HepG2 (cell line): Measurements from ENCODE around the gene POFUT1. TPM values are rescaled to one million over a fixed set of nuclear protein-coding genes. Genes with fewer than 3 reads are reported as not detected.

Experiments
- CREB1 ChIP-seq, 2 experiments: fragments of 450-650 bp in 1 of 2; IDR thresholded peaks; 2 replicates each; pipeline ENCODE4 v1.6.1; 2016 to 2017; ENCODE audit warnings: control low read depth in 1 of 2, mild to moderate bottlenecking in 1 of 2, missing compliant biosample characterization in 1 of 2, missing genetic modification characterization in 1 of 2
- GTF3A ChIP-seq: sonication (generic); formaldehyde crosslinking; conservative IDR thresholded peaks from 2 replicates; pipeline ENCODE4 v1.4.0; 2020; ENCODE audit warnings: mild to moderate bottlenecking, missing genetic modification reagents
- HDAC6 ChIP-seq: fragments of 200-600 bp; sonication (generic); IDR thresholded peaks from 2 replicates; pipeline ENCODE4 v1.7.0; 2017; ENCODE audit warnings: mild to moderate bottlenecking, antibody characterized with exemption, low read length, low read depth
- HNF4A ChIP-seq: sonication (generic); formaldehyde crosslinking; IDR thresholded peaks from 2 replicates; pipeline ENCODE4 v1.4.0; 2020; ENCODE audit warnings: missing genetic modification reagents
- KAT8 ChIP-seq: IDR thresholded peaks from 2 replicates; pipeline ENCODE4 v1.6.1; 2016; ENCODE audit warnings: missing genetic modification reagents, missing compliant biosample characterization
- KDM4B ChIP-seq: sonication (generic); formaldehyde crosslinking; IDR thresholded peaks from 2 replicates; pipeline ENCODE4 v1.4.0; 2020; ENCODE audit warnings: missing genetic modification reagents
- KLF16 ChIP-seq, 2 experiments: sonication (generic) in 1 of 2; formaldehyde crosslinking in 1 of 2; IDR thresholded peaks; 2 replicates each; pipeline versions ENCODE4 v1.6.1 to v1.8.0; 2016 to 2023; ENCODE audit warnings: missing genetic modification reagents in 2 of 2, missing compliant biosample characterization in 1 of 2
- RFX1 ChIP-seq: fragments of 450-650 bp; IDR thresholded peaks from 2 replicates; pipeline ENCODE4 v1.6.1; 2017
- RORA ChIP-seq: sonication (generic); formaldehyde crosslinking; IDR thresholded peaks from 2 replicates; pipeline ENCODE4 v1.5.0; 2020; ENCODE audit warnings: mild to moderate bottlenecking, missing genetic modification reagents, moderate library complexity
- SP4 ChIP-seq: sonication (generic); formaldehyde crosslinking; IDR thresholded peaks from 2 replicates; pipeline ENCODE4 v1.8.1; 2023; ENCODE audit warnings: mild to moderate bottlenecking, missing genetic modification reagents
- THAP11 ChIP-seq: IDR thresholded peaks from 2 replicates; pipeline ENCODE4 v1.6.1; 2016; ENCODE audit warnings: missing biosample characterization, missing genetic modification reagents
- ZIK1 ChIP-seq: sonication (generic); formaldehyde crosslinking; IDR thresholded peaks from 2 replicates; pipeline ENCODE4 v1.5.0; 2020; ENCODE audit warnings: mild to moderate bottlenecking, low read depth, missing genetic modification reagents, borderline replicate concordance
- ZNF263 ChIP-seq: sonication (generic); formaldehyde crosslinking; IDR thresholded peaks from 2 replicates; pipeline ENCODE4 v1.4.0; 2020; ENCODE audit warnings: missing genetic modification reagents
- ZNF567 ChIP-seq: sonication (generic); formaldehyde crosslinking; IDR thresholded peaks from 2 replicates; pipeline ENCODE4 v1.8.1; 2023; ENCODE audit warnings: mild to moderate bottlenecking, missing genetic modification reagents, borderline replicate concordance
- polyA plus RNA-seq, 8 experiments: library from polyadenylated mRNA; depleted of rRNA in 3 of 8; stranded (reverse) in 7 of 8; unstranded in 1 of 8; fragments of >200 nt; fragmentation: Illumina TruSeq in 4 of 8; extraction: Trizol in 4 of 8; gene quantifications; 2 replicates each; pipeline versions ENCODE4 v1.2.1 to v1.2.3, GENCODE V29; 2011 to 2016; ENCODE audit warnings: low read depth in 4 of 8, missing spikeins in 1 of 8, mixed read lengths in 1 of 8; ENCODE audit not compliant: insufficient read depth in 1 of 8
- total RNA-seq, 5 experiments: library from RNA; depleted of rRNA; stranded (reverse); fragments of >200 nt; fragmentation: Illumina TruSeq; extraction: Trizol; gene quantifications; 2 replicates each; pipeline ENCODE4 v1.2.3, GENCODE V29; 2016; ENCODE audit warnings: low read depth in 1 of 5
- TF ChIP-seq, protein P1 (sequence below): sonication (generic); formaldehyde crosslinking; conservative IDR thresholded peaks from 2 replicates; pipeline ENCODE4 v1.8.1; 2023; ENCODE audit warnings: missing genetic modification reagents
- TF ChIP-seq, protein P2 (sequence below): IDR thresholded peaks from 2 replicates; pipeline ENCODE4 v1.6.1; 2016
- TF ChIP-seq, protein P3 (sequence below): sonication (generic); formaldehyde crosslinking; IDR thresholded peaks from 2 replicates; pipeline ENCODE4 v1.8.0; 2022; ENCODE audit warnings: mild to moderate bottlenecking, missing genetic modification reagents
- TF ChIP-seq, protein P4 (sequence below): sonication (generic); formaldehyde crosslinking; IDR thresholded peaks from 2 replicates; pipeline ENCODE4 v1.4.0; 2020; ENCODE audit warnings: mild to moderate bottlenecking, missing genetic modification reagents
- TF ChIP-seq, protein P5 (sequence below): sonication (generic); formaldehyde crosslinking; IDR thresholded peaks from 2 replicates; pipeline ENCODE4 v1.5.0; 2020; ENCODE audit warnings: missing genetic modification reagents
- TF ChIP-seq, protein P6 (sequence below): sonication (generic); formaldehyde crosslinking; IDR thresholded peaks from 2 replicates; pipeline ENCODE4 v1.5.1; 2020; ENCODE audit warnings: mild to moderate bottlenecking, missing genetic modification reagents, borderline replicate concordance

The POFUT1 gene
- total and polyA plus RNA-seq, 2 of the 13 experiments (the other 11 are each of a cell fraction or from before 2014, with no cell fraction given): 35.5 to 58.3 TPM

DNA sequence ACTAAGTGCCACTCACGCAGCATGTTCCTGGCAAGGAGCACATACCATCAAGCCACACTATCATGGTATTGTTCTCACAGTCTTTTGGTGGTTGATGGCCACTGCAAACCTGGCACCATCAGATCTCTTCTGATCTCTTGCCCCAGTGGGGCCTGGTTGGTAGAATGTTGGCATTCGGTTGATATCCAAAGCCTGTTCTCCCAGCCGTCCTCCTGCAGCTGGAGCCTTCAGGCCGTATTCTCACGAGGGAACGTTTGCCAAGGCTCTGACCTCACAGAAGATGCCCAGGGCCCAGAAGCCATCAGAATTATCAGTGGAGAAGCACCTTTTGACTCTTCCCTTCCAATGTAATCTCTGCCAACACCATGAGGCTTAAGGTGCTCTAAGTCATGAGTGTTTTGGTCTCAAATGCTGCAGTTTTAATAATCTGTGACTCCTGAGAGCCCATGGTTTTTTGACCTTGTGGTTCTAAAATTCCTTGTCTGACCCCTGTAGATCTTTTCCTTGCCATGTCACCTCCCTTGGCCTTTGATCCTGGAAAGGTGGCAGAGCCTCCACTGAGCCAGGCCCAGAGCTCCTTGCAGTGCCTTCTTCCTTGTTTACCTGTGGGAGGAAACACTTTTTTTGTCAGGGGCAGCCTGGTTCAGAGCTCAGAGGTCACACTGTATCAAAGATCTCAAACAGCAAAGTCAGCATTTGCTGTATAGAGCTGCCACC lies 27.8 kb downstream of the POFUT1 start (continued):
- TF ChIP-seq, protein P1, sequence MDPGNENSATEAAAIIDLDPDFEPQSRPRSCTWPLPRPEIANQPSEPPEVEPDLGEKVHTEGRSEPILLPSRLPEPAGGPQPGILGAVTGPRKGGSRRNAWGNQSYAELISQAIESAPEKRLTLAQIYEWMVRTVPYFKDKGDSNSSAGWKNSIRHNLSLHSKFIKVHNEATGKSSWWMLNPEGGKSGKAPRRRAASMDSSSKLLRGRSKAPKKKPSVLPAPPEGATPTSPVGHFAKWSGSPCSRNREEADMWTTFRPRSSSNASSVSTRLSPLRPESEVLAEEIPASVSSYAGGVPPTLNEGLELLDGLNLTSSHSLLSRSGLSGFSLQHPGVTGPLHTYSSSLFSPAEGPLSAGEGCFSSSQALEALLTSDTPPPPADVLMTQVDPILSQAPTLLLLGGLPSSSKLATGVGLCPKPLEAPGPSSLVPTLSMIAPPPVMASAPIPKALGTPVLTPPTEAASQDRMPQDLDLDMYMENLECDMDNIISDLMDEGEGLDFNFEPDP (CRISPR knock-in tag): no peak
- TF ChIP-seq HNF4A (peak; percentile 86), ZNF263 (no peak), KLF16 (CRISPR knock-in tag; IDR thresholded peaks at IDR 0.05) (no peak), SP4 (CRISPR knock-in tag) (no peak), HDAC6 (no peak), RORA (no peak), ZNF567 (CRISPR knock-in tag) (no peak), ZIK1 (CRISPR knock-in tag) (peak; percentile 45; the same call in 1 of the 2 replicates), KAT8 (CRISPR knock-in tag) (peak; percentile 49; the same call in 1 of the 2 replicates), THAP11 (CRISPR knock-in tag) (peak; percentile 26; the same call in 1 of the 2 replicates), CREB1 (IDR thresholded peaks at IDR 0.05) (no peak), CREB1 (CRISPR knock-in tag; IDR thresholded peaks at IDR 0.05) (peak; percentile 29; the same call in 1 of the 2 replicates), RFX1 (no peak), KDM4B (CRISPR knock-in tag) (no peak), GTF3A (CRISPR knock-in tag) (no peak)
- TF ChIP-seq, protein P2, sequence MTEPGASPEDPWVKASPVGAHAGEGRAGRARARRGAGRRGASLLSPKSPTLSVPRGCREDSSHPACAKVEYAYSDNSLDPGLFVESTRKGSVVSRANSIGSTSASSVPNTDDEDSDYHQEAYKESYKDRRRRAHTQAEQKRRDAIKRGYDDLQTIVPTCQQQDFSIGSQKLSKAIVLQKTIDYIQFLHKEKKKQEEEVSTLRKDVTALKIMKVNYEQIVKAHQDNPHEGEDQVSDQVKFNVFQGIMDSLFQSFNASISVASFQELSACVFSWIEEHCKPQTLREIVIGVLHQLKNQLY (CRISPR knock-in tag): no peak
- TF ChIP-seq, protein P3, sequence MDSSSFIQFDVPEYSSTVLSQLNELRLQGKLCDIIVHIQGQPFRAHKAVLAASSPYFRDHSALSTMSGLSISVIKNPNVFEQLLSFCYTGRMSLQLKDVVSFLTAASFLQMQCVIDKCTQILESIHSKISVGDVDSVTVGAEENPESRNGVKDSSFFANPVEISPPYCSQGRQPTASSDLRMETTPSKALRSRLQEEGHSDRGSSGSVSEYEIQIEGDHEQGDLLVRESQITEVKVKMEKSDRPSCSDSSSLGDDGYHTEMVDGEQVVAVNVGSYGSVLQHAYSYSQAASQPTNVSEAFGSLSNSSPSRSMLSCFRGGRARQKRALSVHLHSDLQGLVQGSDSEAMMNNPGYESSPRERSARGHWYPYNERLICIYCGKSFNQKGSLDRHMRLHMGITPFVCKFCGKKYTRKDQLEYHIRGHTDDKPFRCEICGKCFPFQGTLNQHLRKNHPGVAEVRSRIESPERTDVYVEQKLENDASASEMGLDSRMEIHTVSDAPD: no peak
- TF ChIP-seq, protein P4, sequence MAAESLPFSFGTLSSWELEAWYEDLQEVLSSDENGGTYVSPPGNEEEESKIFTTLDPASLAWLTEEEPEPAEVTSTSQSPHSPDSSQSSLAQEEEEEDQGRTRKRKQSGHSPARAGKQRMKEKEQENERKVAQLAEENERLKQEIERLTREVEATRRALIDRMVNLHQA (CRISPR knock-in tag): no peak
- TF ChIP-seq, protein P5, sequence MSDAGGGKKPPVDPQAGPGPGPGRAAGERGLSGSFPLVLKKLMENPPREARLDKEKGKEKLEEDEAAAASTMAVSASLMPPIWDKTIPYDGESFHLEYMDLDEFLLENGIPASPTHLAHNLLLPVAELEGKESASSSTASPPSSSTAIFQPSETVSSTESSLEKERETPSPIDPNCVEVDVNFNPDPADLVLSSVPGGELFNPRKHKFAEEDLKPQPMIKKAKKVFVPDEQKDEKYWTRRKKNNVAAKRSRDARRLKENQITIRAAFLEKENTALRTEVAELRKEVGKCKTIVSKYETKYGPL (CRISPR knock-in tag): no peak
- TF ChIP-seq, protein P6, sequence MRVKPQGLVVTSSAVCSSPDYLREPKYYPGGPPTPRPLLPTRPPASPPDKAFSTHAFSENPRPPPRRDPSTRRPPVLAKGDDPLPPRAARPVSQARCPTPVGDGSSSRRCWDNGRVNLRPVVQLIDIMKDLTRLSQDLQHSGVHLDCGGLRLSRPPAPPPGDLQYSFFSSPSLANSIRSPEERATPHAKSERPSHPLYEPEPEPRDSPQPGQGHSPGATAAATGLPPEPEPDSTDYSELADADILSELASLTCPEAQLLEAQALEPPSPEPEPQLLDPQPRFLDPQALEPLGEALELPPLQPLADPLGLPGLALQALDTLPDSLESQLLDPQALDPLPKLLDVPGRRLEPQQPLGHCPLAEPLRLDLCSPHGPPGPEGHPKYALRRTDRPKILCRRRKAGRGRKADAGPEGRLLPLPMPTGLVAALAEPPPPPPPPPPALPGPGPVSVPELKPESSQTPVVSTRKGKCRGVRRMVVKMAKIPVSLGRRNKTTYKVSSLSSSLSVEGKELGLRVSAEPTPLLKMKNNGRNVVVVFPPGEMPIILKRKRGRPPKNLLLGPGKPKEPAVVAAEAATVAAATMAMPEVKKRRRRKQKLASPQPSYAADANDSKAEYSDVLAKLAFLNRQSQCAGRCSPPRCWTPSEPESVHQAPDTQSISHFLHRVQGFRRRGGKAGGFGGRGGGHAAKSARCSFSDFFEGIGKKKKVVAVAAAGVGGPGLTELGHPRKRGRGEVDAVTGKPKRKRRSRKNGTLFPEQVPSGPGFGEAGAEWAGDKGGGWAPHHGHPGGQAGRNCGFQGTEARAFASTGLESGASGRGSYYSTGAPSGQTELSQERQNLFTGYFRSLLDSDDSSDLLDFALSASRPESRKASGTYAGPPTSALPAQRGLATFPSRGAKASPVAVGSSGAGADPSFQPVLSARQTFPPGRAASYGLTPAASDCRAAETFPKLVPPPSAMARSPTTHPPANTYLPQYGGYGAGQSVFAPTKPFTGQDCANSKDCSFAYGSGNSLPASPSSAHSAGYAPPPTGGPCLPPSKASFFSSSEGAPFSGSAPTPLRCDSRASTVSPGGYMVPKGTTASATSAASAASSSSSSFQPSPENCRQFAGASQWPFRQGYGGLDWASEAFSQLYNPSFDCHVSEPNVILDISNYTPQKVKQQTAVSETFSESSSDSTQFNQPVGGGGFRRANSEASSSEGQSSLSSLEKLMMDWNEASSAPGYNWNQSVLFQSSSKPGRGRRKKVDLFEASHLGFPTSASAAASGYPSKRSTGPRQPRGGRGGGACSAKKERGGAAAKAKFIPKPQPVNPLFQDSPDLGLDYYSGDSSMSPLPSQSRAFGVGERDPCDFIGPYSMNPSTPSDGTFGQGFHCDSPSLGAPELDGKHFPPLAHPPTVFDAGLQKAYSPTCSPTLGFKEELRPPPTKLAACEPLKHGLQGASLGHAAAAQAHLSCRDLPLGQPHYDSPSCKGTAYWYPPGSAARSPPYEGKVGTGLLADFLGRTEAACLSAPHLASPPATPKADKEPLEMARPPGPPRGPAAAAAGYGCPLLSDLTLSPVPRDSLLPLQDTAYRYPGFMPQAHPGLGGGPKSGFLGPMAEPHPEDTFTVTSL: peak; percentile 34; the same call in 1 of the 2 replicates
